ENCODE measurements around the gene ANKMY1. TPM values are rescaled to one million over a fixed set of nuclear protein-coding genes. Genes with fewer than 3 reads are reported as not detected.

Gene ANKMY1
- total RNA-seq, 1 experiment from 2014 or later: 19.5 TPM

DNA sequence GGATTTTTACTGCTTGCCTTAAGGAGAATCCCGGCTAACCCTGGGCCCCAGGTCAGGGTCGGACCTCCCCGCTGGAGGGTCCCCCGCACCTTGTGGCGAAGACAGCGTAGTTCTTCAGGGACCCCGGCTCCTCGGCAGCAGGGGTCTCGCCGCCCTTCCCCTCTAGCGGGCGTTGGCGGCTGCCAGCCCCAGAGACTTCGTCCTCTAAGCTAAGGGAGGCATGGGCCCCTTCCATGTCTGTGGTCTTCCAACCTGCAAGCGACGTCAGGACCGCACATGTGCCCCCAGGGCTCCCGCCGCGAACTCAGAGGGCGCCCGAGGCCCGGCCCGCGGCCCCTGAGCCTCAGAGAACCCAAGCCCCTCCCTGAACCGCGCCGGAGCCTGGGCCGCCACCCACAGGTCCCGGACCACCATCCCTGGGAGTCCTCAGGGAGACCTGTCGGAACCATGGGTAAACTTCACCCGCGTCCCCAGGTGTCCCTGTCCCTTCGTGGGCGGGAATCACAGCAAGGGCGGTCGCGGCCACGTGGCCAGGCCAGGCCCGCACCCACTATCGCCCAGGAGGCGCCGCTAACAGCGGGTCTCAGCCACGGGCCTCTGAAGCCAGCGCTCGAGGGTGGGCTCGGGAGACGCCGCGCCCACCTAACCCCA lies 562 bp downstream of the ANKMY1 start:
- peak overlapping the region; percentile 66 for H3K4me2 ChIP-seq (ENCODE audit: low read length)
- H3K9me3 ChIP-seq (ENCODE audit: low read length): no peaks in the 10 kb centered on the region
- H3K79me2 ChIP-seq (ENCODE audit: low read length): peaks cover 43% of the 10 kb centered on the region
- peak overlapping the region; percentile 46 for H3K4me3 ChIP-seq (ENCODE audit: low read length)
- H4K20me1 ChIP-seq (ENCODE audit: low read length): no peaks in the 10 kb centered on the region; the same call in 1 of the 2 replicates
- ATAC-seq (no peak), DNase-seq (no peak)
- ChIA-PET POLR2A (ENCODE audit: unreplicated experiment) (no interaction called here), CTCF (interaction anchor here (1.2 kb wide), 1 partner anchor 43 kb away, joined by 3 read pairs; no protein-coding TSS in a partner anchor)
- H3K9me2 ChIP-seq (replicated peaks; ENCODE audit: low read length): no peaks in the 10 kb centered on the region
- peaks cover 22% of the 10 kb centered on the region for H3K4me1 ChIP-seq (ENCODE audit: insufficient read depth, low read length)
- no peak for TF ChIP-seq EZH2 (IDR thresholded peaks at IDR 0.05; ENCODE audit: low read length, unreplicated experiment)
- TF ChIP-seq, protein P1, sequence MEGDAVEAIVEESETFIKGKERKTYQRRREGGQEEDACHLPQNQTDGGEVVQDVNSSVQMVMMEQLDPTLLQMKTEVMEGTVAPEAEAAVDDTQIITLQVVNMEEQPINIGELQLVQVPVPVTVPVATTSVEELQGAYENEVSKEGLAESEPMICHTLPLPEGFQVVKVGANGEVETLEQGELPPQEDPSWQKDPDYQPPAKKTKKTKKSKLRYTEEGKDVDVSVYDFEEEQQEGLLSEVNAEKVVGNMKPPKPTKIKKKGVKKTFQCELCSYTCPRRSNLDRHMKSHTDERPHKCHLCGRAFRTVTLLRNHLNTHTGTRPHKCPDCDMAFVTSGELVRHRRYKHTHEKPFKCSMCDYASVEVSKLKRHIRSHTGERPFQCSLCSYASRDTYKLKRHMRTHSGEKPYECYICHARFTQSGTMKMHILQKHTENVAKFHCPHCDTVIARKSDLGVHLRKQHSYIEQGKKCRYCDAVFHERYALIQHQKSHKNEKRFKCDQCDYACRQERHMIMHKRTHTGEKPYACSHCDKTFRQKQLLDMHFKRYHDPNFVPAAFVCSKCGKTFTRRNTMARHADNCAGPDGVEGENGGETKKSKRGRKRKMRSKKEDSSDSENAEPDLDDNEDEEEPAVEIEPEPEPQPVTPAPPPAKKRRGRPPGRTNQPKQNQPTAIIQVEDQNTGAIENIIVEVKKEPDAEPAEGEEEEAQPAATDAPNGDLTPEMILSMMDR (conservative IDR thresholded peaks at IDR 0.05; ENCODE audit: low read depth, low read length): no peak
- TF ChIP-seq EZH2phosphoT487 (IDR thresholded peaks at IDR 0.05; ENCODE audit: borderline replicate concordance, low read length): no peak
- no peaks in the 10 kb centered on the region for H3K27me3 ChIP-seq (ENCODE audit: low read length)
- no peaks in the 10 kb centered on the region for H3K36me3 ChIP-seq (ENCODE audit: low read depth, low read length)
- peaks cover 4% of the 10 kb centered on the region for H3F3A ChIP-seq (ENCODE audit: low read length, unreplicated experiment)
- no peak overlapping the region for H2AFZ ChIP-seq (ENCODE audit: low read length)
- no peak overlapping the region for H3K9ac ChIP-seq (ENCODE audit: low read length)
- H3K27ac ChIP-seq (ENCODE audit: low read length): no peak overlapping the region
- no TSS peak for BruUV-seq (replicated peaks)
- intact Hi-C loops (cut with micrococcal nuclease): no loop called here

- ChIA-PET CTCF (interaction anchor here (1.2 kb wide), 1 partner anchor 42 kb away, joined by 3 read pairs; no protein-coding TSS in a partner anchor), POLR2A (ENCODE audit: unreplicated experiment) (no interaction called here)
These were observed 1.2 kb downstream of the ANKMY1 start for GRCh38 chr2:240556553-240557100.

More at GRCh38 chr2:240556553-240557100, 1.2 kb downstream of the ANKMY1 start:
- no TSS peak for BruUV-seq (replicated peaks)
- H2AFZ ChIP-seq (ENCODE audit: low read length): no peak overlapping the region
- DNase-seq: peak; percentile 36
- no peak overlapping the region for H3K9ac ChIP-seq (ENCODE audit: low read length)
- H3K27ac ChIP-seq (ENCODE audit: low read length): no peak overlapping the region
- no peaks in the 10 kb centered on the region for H3K27me3 ChIP-seq (ENCODE audit: low read length)
- H3K9me2 ChIP-seq (replicated peaks; ENCODE audit: low read length): no peaks in the 10 kb centered on the region
- H3K4me3 ChIP-seq (ENCODE audit: low read length): no peak overlapping the region
- H3K4me2 ChIP-seq (ENCODE audit: low read length): no peak overlapping the region
- intact Hi-C loops (cut with micrococcal nuclease): no loop called here
- ATAC-seq: no peak
- peaks cover 42% of the 10 kb centered on the region for H3K79me2 ChIP-seq (ENCODE audit: low read length)
- H3K9me3 ChIP-seq (ENCODE audit: low read length): no peaks in the 10 kb centered on the region
- H4K20me1 ChIP-seq (ENCODE audit: low read length): no peaks in the 10 kb centered on the region; the same call in 1 of the 2 replicates
- H3K36me3 ChIP-seq (ENCODE audit: low read depth, low read length): no peaks in the 10 kb centered on the region
- no peak for TF ChIP-seq EZH2 (IDR thresholded peaks at IDR 0.05; ENCODE audit: low read length, unreplicated experiment)
- TF ChIP-seq, protein P1 (conservative IDR thresholded peaks at IDR 0.05; ENCODE audit: low read depth, low read length): peak; percentile 59
- no peak for TF ChIP-seq EZH2phosphoT487 (IDR thresholded peaks at IDR 0.05; ENCODE audit: borderline replicate concordance, low read length)
- H3F3A ChIP-seq (ENCODE audit: low read length, unreplicated experiment): peaks cover 4% of the 10 kb centered on the region
- H3K4me1 ChIP-seq (ENCODE audit: insufficient read depth, low read length): peaks cover 17% of the 10 kb centered on the region

Data from PC-3 (cell line).